GM18909 (cell line): ENCODE results near the gene FOXO3.
"Not testable (repeated sequence)": the region's sequence is repeated elsewhere in the genome, so short reads cannot be mapped to it uniquely, and the experiment has no call there.

Experiments
- ATAC-seq: cut with Tn5 transposase; IDR thresholded peaks from one replicate; pipeline ENCODE4 v1.9.1; 2021; ENCODE audit warnings: mild to moderate bottlenecking; ENCODE audit not compliant: unreplicated experiment, poor library complexity

The FOXO3 gene

GRCh38 chr6:108560463-108561308, at the start of gene FOXO3:
TSS of gene FOXO3 (plus strand) at chr6:108560917. CDS start at chr6:108561209, 292 bp downstream.
- ATAC-seq: no peak

GRCh38 chr6:108518714-108519576, 41.8 kb upstream of the FOXO3 start:
- no peak for ATAC-seq

GRCh38 chr6:108521616-108522107, 39.1 kb upstream of the FOXO3 start:
- ATAC-seq: no peak

GRCh38 chr6:108523697-108524096, 37.0 kb upstream of the FOXO3 start:
- ATAC-seq: no peak

GRCh38 chr6:108524528-108525248, 36.0 kb upstream of the FOXO3 start:
- ATAC-seq: no peak

GRCh38 chr6:108526739-108527174, 34.0 kb upstream of the FOXO3 start:
- no peak for ATAC-seq

GRCh38 chr6:108528878-108529277, 31.8 kb upstream of the FOXO3 start:
- no peak for ATAC-seq

GRCh38 chr6:108531332-108531731, 29.4 kb upstream of the FOXO3 start:
- ATAC-seq: no peak

GRCh38 chr6:108535114-108535742, 25.5 kb upstream of the FOXO3 start:
- no peak for ATAC-seq

- ATAC-seq: not testable (repeated sequence)
Measured at GRCh38 chr6:108535920-108536535, 24.7 kb upstream of the FOXO3 start.

- ATAC-seq: peak; percentile 65
Measured at GRCh38 chr6:108541843-108542759, 18.6 kb upstream of the FOXO3 start.

GRCh38 chr6:108543175-108543940, 17.4 kb upstream of the FOXO3 start:
- ATAC-seq: no peak

GRCh38 chr6:108544606-108545005, 16.1 kb upstream of the FOXO3 start:
- no peak for ATAC-seq

- ATAC-seq: no peak
Measured at GRCh38 chr6:108546079-108547049, 14.4 kb upstream of the FOXO3 start.

- ATAC-seq: no peak
Measured at GRCh38 chr6:108549241-108549640, 11.5 kb upstream of the FOXO3 start.

GRCh38 chr6:108549741-108550140, 11.0 kb upstream of the FOXO3 start:
- no peak for ATAC-seq

- no peak for ATAC-seq
Measured at GRCh38 chr6:108550256-108550655, 10.5 kb upstream of the FOXO3 start.
